Breast epithelium (tissue), 3 donors: ENCODE data around the gene AFAP1.

Source experiments
- POLR2A ChIP-seq: fragments of 450-650 bp; IDR thresholded peaks from one replicate; pipeline ENCODE4 v1.6.1; 2016; ENCODE audit warnings: antibody characterized with exemption, mild to moderate bottlenecking, moderate library complexity
- TF ChIP-seq, protein P1 (sequence below), 3 donors: fragments of 450-650 bp; IDR thresholded peaks; one replicate each; pipeline ENCODE4 v1.5.1; 2016 to 2017; ENCODE audit warnings: antibody characterized with exemption in 3 of 3, mild to moderate bottlenecking in 3 of 3, moderate library complexity in 3 of 3

DNA sequence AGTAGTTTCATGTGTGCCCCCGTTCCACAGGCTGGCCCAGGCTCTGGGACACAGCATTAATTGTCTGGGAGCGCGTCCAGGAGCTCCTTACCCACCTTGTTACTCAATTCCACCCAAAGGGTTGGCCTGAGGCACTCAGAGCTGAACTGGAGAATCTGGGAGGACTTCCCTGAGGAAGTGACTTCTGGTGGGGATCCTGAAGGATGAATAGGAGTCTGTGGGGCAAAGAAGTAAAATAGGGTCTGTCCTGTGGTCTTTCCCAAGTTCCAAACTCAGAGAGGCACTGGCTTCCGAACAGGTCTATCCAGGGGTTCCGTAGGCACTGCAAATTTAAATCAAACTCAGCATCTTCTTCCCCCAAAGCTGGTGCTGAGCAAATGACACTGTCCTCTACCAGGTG is 204.3 kb downstream of the AFAP1 start:
- TF ChIP-seq, protein P1, sequence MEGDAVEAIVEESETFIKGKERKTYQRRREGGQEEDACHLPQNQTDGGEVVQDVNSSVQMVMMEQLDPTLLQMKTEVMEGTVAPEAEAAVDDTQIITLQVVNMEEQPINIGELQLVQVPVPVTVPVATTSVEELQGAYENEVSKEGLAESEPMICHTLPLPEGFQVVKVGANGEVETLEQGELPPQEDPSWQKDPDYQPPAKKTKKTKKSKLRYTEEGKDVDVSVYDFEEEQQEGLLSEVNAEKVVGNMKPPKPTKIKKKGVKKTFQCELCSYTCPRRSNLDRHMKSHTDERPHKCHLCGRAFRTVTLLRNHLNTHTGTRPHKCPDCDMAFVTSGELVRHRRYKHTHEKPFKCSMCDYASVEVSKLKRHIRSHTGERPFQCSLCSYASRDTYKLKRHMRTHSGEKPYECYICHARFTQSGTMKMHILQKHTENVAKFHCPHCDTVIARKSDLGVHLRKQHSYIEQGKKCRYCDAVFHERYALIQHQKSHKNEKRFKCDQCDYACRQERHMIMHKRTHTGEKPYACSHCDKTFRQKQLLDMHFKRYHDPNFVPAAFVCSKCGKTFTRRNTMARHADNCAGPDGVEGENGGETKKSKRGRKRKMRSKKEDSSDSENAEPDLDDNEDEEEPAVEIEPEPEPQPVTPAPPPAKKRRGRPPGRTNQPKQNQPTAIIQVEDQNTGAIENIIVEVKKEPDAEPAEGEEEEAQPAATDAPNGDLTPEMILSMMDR (IDR thresholded peaks at IDR 0.05), result no peak
- TF ChIP-seq POLR2A, result no peak
